Measurements from ENCODE around the gene XRCC5. TPM values are rescaled to one million over a fixed set of nuclear protein-coding genes. Genes with fewer than 3 reads are reported as not detected.
"Not testable (repeated sequence)": the region's sequence is repeated elsewhere in the genome, so short reads cannot be mapped to it uniquely, and the experiment has no call there.

The XRCC5 gene
- 198 TPM for total RNA-seq

DNA sequence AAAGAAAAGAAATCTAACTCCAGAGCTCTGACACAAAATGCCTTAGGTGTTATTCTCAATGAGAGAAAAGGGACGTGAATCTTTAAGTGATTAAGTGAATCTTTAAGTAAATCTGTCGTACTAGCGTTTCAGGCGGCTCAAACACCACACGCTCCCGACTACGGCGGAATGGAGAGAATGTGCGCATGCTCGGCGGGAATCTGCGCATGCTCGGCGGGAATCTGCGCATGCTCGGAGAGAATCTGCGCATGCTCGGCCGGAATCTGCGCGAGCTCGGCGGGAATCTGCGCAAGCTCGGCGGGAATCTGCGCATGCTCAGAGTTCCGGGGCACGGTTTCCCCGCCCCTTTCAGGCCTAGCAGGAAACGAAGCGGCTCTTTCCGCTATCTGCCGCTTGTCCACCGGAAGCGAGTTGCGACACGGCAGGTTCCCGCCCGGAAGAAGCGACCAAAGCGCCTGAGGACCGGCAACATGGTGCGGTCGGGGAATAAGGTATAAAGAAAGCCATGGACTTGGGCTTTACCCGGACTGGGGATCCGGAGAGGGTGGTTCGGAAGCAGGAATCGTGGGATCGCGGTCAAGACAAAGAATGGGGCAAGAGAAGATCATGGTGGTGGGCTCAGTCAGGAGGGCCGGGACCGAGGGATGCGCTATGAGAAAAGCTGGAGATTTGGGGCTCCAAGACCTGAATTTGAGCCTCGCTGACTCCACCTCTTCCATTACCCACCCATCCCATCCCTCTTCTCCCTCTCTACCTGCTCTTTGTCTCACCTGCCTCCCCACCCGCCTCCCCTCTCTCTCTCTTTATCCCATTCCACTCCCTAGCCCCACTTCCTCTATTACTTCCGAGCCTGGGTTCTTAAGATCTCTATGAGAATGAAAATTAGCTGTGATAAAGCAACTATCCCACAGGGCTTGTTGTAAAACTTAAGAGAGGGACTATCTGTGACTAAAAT lies at the start of gene XRCC5:
Gene XRCC5, plus strand, starts transcription at position 382 of the 955 bp plus-strand sequence. Its CDS starts 89 bp downstream, at position 471.
- ATAC-seq, result peak; percentile 95

DNA sequence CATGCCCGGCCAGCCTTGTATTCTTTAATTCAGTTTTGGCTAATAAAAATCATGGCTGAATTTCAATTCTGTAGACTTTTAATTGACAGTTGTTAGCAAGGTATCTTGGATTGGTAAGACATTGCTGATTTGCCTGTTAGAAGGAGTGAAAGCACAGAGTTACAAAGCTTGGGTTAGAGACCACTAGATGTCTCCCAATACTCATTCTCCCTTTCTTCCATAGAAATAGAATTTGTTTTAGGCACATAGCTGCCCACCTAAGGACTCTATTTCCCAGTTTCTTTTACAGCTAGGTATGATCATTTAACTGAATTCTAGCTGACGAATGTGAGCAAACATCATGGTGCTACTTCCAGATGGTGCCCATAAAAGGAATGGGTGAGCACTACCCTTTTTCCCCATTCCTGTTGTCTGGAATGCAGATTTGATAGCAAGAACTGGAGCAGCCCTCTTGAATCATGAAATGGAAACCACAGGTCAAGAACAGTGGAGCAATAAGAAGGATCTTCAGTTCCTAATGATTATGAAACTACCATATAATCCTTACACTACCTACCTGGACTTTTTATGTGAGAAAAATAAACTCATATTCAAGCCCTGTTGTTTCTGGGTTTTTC lies 45.0 kb upstream of the XRCC5 start:
- ATAC-seq, result no peak

- ATAC-seq, result no peak
Observed at GRCh38 chr2:216064665-216065064, 44.5 kb upstream of the XRCC5 start.

DNA sequence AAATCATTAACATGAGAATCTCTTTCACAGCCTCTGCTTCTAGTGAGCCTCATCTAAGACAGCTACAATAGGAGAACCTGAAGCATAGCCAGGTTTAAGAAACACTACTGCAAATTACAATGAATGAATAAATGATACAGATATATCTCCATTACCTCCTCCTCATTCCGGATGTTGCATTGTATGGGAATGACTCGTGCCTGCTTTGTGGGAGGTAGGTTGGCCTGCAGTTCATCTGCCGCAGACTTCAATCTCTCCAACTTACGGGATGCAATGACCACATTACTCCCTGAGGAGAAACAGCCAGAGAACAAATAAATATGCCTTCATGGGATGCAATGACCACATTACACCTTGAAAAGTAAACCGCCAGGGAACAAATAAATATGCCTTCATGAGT lies 42.9 kb upstream of the XRCC5 start:
- ATAC-seq, result no peak

GRCh38 chr2:216069028-216069427 lies 40.1 kb upstream of the XRCC5 start:
- no peak for ATAC-seq

- no peak for ATAC-seq
Observed at GRCh38 chr2:216070195-216070594, 39.0 kb upstream of the XRCC5 start.

DNA sequence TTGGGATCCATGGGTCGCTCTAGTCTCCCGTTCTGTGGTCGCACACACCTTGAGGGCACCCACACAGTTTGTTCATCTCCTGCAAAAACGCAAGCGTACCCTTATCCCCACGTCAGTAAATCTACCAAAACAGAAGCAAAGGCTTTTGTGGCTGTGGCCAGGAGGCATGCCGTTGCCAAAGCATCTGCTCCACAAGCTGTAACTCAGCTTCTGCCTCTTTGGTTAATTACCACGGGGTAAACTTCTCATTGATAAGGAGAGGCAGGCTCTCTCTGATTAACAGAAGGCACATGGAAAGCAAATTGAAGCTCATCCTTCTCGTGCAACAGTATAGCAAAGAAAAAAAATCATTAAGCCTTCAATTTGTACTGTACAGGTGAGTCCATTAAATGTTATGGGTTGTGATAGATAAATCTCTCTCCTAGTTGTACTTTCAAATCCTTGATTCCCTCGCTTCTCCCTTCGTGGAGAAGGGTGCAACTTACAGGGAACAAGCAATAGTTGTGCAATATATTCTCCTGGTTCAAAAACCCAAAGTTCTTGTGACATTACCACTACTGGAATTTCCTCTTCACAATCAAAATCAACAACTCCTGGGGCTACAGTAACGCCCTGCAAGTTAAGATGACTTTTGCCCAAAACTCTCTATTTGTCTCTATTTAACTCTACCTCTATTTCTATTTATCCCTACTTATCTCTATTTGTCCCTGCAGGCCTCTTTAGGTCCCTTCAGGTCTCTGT lies 37.9 kb upstream of the XRCC5 start:
- no peak for ATAC-seq

- ATAC-seq, result no peak
Observed at GRCh38 chr2:216072473-216072872, 36.7 kb upstream of the XRCC5 start.

GRCh38 chr2:216073773-216074172 lies 35.4 kb upstream of the XRCC5 start:
- no peak for ATAC-seq

- ATAC-seq, result no peak
Observed at GRCh38 chr2:216074380-216074779, 34.8 kb upstream of the XRCC5 start.

GRCh38 chr2:216074794-216075193 lies 34.4 kb upstream of the XRCC5 start:
- ATAC-seq, result no peak

GRCh38 chr2:216075510-216076485 lies 33.4 kb upstream of the XRCC5 start:
- ATAC-seq, result no peak

GRCh38 chr2:216078776-216079175 lies 30.4 kb upstream of the XRCC5 start:
- ATAC-seq, result no peak

DNA sequence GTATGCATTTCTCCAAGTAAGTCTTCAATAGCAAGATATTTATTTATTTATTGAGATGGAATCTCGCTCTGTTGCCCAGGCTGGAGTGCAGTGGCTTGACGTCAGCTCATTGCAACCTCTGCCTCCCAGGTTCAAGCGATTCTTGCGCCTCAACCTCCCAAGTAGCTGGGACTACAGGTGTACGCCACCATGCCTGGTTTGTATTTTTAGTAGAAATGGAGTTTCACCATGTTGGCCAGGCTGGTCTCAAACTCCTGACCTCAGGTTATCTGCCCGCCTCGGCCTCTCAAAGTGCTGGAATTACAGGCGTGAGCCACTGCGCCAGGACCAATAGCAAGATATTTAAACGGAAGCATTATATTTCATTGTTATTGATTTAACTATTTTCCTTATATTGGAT lies 29.1 kb upstream of the XRCC5 start:
- not testable (repeated sequence) for ATAC-seq

DNA sequence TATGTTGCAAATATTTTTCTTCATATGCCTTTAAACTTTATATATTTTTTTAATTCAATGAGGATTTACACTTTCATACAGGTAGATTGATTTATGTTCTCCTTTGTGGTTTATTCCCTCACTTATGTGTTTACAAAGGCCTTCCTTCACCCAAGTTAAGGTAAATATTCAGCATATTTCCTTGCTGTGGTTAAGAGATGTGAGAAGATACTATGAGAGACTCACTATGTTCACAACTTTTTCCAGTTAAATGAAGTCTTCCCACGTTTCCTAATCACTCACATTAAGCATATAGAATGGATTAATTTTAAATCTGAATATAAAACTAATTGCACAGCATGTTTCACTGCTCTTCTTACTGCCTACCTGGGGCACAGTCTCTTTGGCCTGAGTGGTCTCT lies 28.1 kb upstream of the XRCC5 start:
- no peak for ATAC-seq

- peak; percentile 97 for ATAC-seq
Observed at GRCh38 chr2:216081487-216082116, 27.5 kb upstream of the XRCC5 start, which contains the start of the genes PECR and TMEM169. Gene PECR, minus strand, starts transcription at chr2:216081809. Its CDS starts 68 bp downstream, at chr2:216081741. Gene TMEM169, plus strand, starts transcription at chr2:216081919. Its CDS starts 14,045 bp downstream, at chr2:216095964.

DNA sequence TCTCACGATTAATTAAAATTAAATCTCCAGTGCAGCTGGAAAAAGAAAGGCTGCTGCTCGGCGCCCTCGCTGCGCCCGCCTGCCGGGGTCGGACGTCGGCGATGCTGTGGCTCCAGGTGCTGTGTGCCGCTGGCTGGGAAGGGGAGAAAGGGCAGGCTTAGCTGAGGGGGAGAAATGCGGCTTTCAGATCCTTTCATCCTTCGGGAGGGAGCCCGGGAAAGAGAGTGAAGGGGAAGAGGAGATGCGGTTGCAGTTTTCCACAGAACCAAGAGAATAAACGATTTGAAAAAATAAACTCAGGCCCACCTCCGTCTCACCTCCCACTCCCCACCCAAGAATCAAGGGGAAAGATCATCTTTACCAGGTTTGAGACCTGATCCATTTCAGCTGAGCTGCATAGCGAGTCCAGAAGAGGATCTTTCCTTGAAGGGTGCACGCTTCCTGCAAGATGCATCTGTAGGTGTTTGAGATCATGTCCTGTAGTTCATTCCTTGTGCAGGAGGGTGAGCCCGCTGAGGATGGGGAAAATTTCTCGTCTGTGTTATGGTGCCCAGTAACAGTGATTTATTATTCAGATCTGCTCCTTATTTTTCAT lies 26.9 kb upstream of the XRCC5 start:
- ATAC-seq, result peak; percentile 6

DNA sequence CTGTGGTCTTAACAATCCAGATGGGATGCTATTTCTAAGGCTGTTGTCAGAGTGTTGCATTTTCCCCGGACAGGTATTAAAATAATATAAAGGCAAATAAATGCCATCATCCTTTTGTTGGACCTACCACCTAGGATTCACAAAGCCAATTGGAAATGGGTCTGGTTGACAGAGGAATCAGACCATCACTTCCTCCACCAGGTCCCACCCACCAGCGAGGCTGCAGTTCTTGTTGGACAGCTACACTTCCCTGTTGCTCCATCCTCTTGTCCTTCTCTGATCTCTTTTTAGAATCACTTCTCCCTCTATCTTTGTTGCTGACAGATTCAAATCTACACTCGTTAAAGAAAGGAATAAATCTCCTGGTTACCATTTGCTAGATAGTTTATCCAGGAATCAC lies 26.3 kb upstream of the XRCC5 start:
- ATAC-seq, result no peak

- no peak for ATAC-seq
Observed at GRCh38 chr2:216083464-216084281, 25.5 kb upstream of the XRCC5 start.

DNA sequence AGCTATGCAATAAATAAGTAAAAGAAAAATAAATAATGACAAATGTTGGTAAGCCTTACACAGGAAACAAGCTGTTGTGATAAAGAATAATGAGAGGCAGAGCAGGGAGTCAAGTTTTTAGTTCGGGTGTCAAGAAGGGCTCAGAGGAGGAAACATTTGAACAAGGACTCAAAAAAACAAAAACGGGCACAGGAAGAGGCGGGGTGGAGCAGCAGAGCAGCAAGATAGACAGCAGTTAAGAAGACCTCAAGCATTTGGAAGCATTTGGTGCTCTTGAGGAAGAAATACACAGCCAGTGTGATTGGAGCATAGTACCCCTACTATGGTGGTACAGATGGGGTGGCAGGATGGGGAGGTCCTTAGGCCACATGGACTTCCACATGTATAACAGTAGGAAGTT lies 24.6 kb upstream of the XRCC5 start:
- ATAC-seq, result no peak
